RWPE2 (cell line): Measurements from ENCODE around the gene PPM1L.

ENCODE experiments used
- ATAC-seq: fragments of 200-7000 bp; cut with Tn5 transposase; 3 replicates; pipeline ENCODE4 v1.9.1; 2021; ENCODE audit warnings: low read depth
- DNase-seq: peaks from one replicate; pipeline ENCODE4 v3.0.0-alpha.2; 2020; ENCODE audit warnings: low spot score
- H3K27ac ChIP-seq: fragments of 450-650 bp; 2 replicates; pipeline ENCODE4 v1.5.1; 2017; ENCODE audit warnings: mild to moderate bottlenecking; ENCODE audit not compliant: poor library complexity, severe bottlenecking
- H3K27me3 ChIP-seq: fragments of 250-450 bp; sonication (Bioruptor Pico); 2 replicates; pipeline ENCODE4 v1.5.1; 2021; ENCODE audit warnings: mild to moderate bottlenecking, moderate library complexity; ENCODE audit not compliant: insufficient read depth, poor library complexity, severe bottlenecking
- H3K36me3 ChIP-seq: fragments of 250-450 bp; sonication (Bioruptor Pico); 2 replicates; pipeline ENCODE4 v1.5.1; 2020; ENCODE audit warnings: low read depth, mild to moderate bottlenecking, moderate library complexity
- H3K4me1 ChIP-seq: fragments of 250-450 bp; sonication (Bioruptor Pico); 2 replicates; pipeline ENCODE4 v1.5.1; 2021; ENCODE audit warnings: mild to moderate bottlenecking, moderate library complexity; ENCODE audit not compliant: insufficient read depth, poor library complexity, severe bottlenecking
- H3K4me3 ChIP-seq: fragments of 250-450 bp; sonication (Bioruptor Pico); 2 replicates; pipeline ENCODE4 v1.5.1; 2021; ENCODE audit warnings: mild to moderate bottlenecking, moderate library complexity; ENCODE audit not compliant: severe bottlenecking
- H3K9me3 ChIP-seq: fragments of 250-450 bp; sonication (Bioruptor Pico); 2 replicates; pipeline ENCODE4 v1.5.1; 2021; ENCODE audit warnings: mild to moderate bottlenecking, moderate library complexity; ENCODE audit not compliant: severe bottlenecking
- CTCF ChIP-seq: fragments of 450-650 bp; IDR thresholded peaks from one replicate; pipeline ENCODE4 v1.5.1; 2017; ENCODE audit warnings: mild to moderate bottlenecking, moderate library complexity; ENCODE audit not compliant: poor library complexity, severe bottlenecking

PPM1L gene

GRCh38 chr3:161117646-161118045 lies 361.6 kb downstream of the PPM1L start:
- no peak for ATAC-seq
- no peak overlapping the region for H3K27ac ChIP-seq
- no peak for DNase-seq
- H3K4me1 ChIP-seq: no peaks in the 10 kb centered on the region
- no peaks in the 10 kb centered on the region for H3K36me3 ChIP-seq
- no peak for TF ChIP-seq CTCF
- H3K9me3 ChIP-seq: no peaks in the 10 kb centered on the region
- H3K27me3 ChIP-seq: no peaks in the 10 kb centered on the region
- no peak overlapping the region for H3K4me3 ChIP-seq

- no peak for TF ChIP-seq CTCF
- Histone ChIP-seq H3K36me3 (no peaks in the 10 kb centered on the region), H3K9me3 (peaks cover 2% of the 10 kb centered on the region), H3K27me3 (no peaks in the 10 kb centered on the region), H3K4me1 (no peaks in the 10 kb centered on the region), H3K4me3 (no peak overlapping the region), H3K27ac (no peak overlapping the region)
- DNase-seq (no peak), ATAC-seq (no peak)
Measured at GRCh38 chr3:161126495-161126894, 370.5 kb downstream of the PPM1L start.
